Stimulated activated CD8-positive, alpha-beta memory T cell treated with anti-CD3 and anti-CD28 coated beads, Interleukin-2, amount 100 ng/mL, for 1 hour (primary cell): ENCODE results near the gene PLVAP.

Experiments
- DNase-seq, 2 donors: peaks; one replicate each; pipeline ENCODE4 v3.0.0-alpha.2; 2020; ENCODE audit warnings: low read depth in 2 of 2

The PLVAP gene

DNA sequence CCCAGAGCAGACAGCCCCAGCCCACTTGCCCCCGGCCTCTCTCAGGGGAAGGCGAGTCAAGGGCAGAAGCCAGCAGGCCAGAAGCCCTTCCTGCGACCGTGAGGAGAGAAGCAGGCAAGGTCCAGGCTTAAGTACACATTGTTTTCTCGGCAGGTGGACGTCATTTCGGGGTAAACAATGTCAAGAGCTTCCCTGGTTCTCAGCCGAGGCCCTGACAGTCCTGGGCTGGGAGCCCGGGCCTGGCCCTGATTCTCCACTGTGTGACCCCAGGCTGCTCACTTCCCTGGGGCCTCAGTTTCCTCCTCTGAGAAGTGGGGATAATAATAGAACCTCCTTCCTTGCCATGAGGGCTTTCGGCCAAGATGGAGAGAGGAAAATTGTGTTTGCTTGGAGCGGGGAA lies 19.4 kb downstream of the PLVAP start:
- DNase-seq, result no peak

DNA sequence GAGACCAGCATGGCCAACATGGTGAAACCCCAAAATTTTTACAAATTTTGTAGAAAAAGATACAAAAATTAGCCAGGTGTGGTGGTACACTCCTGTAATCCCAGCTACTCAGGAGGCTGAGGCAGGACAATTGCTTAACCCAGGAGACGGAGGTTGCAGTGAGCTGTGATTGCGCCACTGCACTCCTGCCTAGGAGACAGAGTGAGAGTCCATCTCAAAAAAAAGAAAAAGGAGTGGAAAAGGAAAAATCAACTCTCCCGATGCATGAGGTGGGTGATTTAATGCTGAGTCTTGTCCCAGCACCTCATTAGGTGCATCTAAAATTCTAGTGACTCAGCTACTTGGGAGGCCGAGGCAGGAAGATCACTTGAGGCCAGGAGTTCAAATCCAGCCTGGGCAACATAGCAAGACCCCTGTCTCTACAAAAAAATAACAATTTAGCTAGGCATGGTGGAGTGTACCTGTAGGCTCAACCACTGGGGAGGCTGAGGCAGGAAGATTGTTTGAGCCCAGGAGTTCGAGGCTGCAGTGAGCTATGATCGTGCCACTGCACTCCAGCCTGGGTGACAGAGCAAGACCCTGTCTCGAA lies 20.0 kb downstream of the PLVAP start:
- DNase-seq, result no peak

DNA sequence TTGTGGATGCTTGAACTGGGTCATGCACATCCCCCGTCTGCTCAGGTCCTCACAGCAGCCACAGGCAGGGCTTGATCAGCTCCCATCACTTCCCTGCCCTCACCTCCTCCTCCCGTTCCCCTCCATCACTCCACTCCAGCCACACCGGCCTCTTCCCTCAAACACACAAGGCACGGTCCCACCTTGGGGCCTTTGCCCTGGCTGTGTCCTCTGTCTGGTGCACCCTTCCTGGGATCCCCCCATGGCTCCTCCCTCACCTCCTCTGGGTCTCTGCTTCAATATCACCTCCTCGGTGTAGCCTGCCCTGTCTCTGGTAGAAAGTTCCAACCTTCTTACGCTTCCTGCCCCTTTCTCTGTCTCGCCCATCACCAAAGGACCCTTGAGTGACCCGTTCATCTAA lies 23.8 kb downstream of the PLVAP start:
- DNase-seq, result no peak

DNA sequence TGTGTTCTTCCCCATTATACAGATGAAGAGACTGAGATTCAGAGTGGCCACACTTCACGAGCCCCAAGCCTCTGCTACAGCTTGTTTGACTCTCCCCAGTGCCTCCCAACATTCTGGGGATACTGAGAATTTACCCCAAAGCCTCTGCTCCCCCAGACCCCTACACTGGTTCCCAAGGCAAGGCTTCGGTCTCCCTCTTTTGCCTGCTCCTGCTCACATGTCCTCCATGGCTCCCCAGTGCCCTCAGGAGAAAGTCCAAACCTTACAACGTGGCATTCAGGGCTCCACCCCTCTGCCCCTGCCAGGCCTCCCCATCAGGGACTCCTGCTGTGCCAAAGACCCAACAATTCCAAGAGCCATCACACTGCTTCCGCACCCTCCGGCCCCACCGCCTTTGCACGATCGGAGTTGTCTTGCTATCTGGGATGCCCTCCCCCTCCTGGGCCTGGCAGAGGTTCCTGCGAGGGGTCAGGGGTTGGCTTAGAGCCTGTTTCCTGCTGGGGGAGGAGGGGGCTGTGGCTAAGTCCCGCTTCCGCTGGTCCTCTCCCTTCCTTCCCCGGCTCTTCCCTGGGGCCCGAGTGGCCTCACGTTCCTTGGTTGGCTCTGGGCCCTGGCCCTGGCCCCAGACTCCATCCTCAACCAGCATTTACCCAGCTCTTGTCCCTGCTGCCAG lies 24.4 kb downstream of the PLVAP start:
- DNase-seq, result no peak

DNA sequence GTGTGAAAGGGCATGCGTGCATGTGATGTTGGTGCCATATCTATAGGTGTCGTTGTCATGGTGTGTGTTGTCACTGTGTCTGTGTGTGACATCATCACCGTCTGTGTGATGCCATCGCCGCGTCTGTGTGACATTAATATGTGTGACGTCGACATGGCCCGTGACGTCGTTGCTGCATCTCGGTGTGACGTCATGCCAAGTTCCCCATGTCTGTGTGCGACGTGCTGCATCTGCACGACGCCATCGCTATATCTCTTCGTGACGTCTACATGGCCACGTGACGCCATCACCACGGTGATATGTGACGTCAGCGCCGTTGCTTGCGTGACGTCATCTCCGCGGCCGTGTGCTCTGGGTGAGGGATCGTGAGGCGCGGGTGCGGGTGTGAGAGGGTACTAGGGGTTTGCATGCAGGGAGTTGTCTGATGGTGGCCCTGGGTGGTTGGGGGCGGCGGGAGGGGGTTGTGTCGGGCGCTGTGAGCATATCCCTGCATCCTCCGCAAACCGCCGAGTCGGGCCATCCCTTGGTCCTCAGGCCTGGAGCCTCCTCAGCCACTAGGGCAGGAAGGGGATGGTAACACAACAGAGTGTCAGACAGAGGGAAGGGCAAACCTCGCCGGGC lies 25.2 kb downstream of the PLVAP start:
- no peak for DNase-seq

DNA sequence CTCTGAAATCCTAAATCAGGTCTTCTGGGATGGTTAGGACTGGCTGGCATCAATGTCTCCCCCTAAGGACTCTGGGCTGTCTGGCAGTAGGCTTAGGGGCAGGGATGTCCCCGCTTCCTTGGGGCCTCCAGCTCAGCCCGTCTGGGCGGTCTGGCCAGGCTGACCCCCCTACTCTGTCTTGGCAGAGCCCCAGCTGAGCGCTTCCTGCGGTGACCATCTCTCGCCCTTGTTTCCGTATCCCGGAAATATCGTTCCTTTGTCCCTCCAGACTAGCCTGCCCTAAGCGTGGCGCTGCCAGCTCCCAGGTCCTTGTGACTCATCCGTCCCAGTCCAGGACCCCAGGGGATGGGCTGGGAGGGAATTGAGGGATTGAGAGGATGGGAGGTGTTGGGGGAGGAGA lies 28.4 kb downstream of the PLVAP start:
- no peak for DNase-seq

DNA sequence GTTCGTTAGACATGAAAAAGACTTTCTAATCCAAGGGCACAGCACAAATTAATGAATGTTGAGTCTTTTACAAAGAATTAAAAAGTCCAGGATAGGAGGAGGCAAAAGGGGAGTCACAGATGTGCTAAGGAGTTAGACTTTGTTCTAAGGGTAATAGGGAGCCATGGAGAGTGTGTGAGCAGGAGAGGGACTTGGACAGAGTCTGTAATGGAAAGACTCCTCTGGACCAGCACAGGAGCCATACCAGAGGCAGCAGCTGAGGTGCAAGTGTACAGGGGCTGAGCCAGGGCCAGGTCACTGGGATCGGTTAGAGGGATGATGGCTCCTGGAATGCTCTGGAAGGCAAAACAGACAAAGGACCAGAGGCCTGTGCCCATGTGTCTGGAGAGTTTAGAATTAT lies 29.3 kb downstream of the PLVAP start:
- DNase-seq, result no peak

DNA sequence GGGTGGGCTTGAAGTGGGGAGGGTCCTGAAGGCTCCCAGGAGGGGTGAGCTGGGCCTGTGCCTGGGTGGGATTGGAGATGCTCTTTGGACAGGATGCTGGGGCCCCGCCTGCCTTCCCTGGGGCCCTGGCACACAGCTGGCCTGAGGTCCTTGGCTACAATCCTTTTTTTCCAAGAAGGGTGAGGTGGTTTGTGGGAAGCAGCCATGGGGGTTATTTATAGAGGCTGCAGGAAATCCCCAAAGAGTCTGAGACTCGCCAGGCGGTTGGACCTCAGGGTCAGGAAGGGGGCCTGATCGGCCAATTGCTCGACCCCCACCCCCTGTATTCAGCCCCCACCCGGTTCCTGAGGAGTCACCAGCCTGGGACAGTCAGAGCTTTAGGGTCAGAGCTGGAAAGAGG lies 29.8 kb downstream of the PLVAP start:
- DNase-seq, result no peak

DNA sequence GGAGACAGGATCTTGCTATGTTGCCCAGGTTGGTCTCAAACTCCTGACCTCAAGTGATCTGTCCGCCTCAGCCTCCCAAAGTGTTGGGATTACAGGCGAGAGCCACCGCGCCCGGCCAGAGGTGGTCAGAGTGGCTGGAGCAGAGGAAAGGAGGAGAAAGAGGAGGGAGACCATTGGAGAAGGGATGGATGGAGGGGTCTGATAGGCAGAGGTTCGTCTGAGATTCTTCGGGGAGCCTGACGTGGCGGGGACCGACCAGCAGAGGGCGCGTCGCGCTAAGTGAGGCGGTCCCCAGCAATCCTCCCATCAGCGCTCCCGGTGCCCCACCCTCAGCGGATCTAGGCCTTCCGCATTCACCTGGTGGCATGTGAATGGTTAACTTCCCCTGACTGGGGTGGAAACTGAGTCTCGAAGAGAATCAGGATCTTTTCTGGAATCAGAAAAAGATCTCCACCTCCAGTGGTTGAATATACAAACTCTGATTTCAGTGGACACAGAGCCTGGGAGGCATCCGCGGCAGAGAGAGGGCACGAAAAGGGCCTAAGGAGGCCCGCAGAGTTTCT lies 31.0 kb downstream of the PLVAP start:
- peak; percentile 54 to 62 for DNase-seq

DNA sequence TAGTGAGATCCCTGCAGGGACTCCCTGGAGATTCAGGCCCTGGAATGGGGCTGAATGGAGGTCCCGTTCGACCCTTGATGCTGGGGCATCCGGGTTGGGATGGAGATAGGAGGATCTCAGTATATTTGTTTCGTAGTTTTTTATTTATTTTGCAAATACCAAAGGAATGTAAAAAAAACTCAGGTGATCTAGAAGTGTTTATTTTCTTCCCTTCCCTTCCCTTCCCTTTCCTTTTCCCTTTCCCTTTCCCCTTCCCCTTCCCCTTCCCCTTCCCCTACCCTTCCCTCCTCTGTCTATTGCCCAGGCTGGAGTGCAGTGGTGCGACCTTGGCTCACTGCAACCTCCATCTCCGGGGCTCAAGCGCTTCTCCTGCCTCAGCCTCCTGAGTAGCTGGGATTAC lies 35.3 kb downstream of the PLVAP start:
- no peak for DNase-seq

DNA sequence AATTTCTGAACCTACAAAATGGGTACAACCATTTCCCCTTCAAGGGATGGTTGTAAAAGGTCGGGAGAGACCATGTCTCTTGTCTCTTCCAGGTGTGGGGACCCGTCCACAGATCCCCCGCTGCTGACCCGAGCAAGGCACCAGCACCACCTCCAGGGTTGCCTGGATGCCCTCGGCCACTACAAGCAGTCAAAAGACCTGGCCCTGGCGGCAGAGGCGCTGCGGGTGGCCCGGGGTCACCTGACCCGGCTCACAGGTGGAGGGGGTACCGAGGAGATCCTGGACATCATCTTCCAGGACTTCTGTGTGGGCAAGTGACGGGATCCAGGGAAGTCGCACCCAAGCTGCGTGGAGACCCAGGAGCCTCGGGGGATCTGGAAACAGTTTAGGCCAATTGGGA lies 35.8 kb downstream of the PLVAP start:
- DNase-seq, result no peak

DNA sequence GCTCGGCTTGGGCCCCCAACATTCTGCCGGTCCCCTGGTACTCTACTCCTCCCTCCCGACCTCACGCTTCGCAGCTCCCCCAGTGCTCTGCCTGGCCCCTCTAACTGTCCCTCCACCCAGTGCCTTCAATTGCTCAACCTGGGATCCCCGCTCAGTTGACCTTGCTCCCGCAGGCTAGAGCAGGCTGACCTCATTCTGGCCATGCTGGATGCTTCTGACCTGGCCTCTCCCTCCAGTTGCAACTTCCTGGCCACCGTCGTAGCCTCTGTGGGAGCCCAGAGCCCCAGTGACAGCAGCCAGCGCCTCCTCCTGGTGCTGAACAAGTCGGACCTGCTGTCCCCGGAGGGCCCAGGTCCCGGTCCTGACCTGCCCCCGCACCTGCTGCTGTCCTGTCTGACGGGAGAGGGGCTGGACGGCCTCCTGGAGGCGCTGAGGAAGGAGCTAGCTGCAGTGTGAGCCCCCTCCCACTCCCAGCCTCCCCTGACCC lies 36.2 kb downstream of the PLVAP start:
- no peak for DNase-seq

DNA sequence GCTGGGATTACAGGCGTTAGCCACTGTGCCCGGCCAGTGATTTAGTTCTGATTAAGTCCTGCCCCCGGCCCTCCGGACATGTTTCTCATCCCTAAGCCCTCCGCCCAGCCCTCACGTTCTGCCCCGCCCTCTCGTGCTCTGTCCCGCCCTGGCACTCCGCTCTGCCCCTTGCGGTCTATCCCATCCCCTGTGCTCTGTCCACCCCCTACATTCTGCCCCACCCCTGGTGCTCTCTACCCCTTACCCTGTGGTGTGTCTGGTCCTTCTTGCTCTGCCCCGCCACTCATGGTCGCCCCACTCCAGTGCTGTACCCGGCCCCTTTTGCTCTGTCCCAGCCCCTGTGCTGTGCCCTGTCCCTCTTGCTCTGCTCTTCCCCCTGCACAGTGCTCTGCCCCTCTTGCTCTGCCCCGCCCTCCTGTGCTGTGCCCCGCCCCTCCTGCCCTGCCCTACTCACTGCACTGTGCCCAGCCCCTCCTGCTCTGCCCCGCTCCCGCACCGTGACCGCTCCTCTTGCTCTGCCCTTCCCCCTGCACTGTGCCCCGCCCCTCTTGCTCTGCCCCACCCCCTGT lies 36.8 kb downstream of the PLVAP start:
- no peak for DNase-seq

DNA sequence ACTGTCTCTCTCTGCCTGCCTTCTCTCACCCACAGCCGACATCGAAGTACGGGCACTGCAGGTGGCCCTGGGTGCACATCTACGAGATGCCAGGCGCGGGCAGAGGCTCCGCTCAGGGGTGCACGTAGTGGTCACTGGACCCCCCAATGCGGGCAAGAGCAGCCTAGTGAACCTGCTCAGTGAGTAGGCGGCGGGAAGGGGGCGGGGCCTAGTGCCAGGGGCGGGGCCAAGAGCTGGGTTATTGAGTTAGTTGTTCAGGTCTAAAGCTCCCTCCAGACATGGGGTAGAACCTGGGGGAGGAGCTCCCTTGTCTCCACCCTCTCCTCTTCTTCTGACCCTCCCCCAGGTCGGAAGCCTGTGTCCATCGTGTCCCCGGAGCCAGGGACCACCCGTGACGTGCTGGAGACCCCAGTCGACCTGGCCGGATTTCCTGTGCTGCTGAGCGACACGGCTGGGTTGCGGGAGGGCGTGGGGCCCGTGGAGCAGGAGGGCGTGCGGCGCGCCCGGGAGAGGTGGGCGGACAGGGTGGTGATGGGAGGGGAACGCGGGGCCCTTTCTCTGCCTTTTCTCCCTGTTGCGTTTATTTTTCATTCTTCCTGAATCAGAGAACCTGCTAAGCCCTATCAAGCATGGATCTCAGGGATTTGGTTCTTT lies 37.9 kb downstream of the PLVAP start:
- no peak for DNase-seq

DNA sequence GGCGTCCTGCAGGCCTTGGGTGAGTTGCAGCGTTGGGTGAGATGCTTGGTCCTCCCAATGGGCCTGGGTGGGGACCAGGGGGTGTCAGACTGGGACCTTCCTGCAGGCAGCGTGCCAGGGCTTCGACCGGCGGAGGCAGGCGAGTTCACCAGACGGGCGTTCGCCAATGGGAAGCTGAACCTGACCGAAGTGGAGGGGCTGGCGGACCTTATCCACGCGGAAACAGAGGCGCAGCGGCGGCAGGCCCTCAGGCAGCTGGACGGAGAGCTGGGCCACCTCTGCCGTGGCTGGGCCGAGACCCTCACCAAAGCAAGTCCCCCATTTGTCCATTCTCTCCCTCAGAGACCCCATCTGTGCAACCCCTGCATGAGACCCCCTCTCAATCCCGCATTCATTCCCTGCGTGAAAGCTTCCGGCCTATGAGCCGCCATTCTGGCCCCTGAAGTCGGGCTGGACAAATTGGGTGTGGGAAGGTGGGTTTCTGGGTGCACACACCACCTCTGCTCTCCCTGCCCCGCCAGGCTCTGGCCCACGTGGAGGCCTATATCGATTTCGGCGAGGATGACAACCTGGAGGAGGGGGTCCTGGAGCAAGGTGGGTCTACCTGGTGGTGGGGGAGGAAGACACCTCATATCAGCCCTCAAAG lies 38.6 kb downstream of the PLVAP start:
- no peak for DNase-seq

DNA sequence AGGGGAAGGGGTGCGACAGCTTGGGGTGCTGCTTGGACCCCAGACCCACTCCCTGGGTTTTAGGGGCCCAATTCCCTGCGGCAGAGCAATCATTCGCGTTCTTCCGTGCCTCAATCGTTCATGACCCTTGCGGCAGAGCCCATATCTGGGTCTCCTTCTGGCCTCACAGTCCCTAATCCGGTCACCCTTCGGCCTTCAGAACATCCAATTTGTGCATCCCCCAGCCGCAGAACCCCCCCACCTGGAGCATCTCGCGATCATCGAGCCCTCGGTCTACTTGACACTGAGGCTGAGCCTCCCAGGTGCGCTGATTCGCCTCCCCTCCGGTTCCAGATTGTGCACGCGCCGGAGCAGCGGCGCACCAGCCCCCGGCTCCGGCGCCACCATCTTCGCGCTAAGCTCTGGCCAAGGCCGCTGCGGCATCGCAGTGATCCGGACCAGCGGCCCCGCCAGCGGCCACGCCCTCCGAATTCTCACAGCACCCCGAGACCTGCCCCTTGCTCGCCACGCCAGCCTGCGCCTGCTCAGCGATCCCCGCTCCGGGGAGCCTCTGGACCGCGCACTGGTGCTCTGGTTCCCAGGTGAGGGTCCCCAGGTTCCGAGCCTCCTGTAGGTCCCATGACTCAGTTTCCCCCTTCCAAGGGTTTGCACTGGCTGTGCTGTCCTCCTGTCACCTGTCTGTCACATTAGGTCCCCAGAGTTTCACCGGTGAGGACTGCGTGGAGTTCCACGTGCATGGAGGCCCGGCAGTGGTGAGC lies 39.3 kb downstream of the PLVAP start:
- DNase-seq, result no peak

DNA sequence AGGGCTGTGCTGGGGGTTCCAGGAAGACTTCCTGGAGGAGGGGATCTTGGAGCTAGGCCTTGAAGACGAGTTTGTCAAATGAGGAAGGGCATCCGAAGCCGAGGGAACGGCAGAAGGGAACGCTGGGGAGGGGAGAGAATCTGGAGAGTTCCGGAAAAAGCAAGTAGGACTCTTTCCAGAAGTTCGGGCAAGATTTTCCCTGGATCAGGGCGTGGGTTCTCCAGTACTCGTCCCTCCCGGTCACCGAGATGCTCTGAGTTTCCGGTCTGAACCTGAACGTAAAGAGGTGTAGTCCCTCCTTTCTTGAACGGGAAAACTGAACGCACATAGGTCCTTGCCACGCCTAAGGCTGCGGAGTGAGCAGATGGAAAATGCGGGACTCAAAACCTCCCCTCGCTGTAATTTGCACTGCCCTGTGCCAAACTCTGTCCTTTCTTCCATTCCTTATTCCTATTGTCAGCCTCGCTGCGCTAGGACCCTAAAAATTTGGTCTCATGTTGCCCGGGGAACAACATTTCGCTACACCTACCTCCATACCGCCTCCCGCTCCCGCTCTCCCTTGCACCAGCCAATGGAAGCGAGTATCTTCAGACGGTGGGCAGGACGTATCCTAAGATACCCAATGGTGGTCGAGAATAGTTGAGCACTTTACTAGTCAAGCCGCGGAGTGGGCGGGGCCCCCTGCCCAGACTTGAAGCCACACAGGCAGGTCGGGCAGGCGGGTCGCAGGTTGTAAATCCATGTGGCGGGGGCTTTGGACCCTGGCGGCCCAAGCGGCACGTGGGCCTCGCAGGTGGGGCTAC lies 40.1 kb downstream of the PLVAP start, which contains the start of gene GTPBP3:
Gene GTPBP3, plus strand, starts transcription at position 682 of the 803 bp plus-strand sequence. Its CDS starts 59 bp downstream, at position 741.
- DNase-seq, result peak; percentile 91 to 93

DNA sequence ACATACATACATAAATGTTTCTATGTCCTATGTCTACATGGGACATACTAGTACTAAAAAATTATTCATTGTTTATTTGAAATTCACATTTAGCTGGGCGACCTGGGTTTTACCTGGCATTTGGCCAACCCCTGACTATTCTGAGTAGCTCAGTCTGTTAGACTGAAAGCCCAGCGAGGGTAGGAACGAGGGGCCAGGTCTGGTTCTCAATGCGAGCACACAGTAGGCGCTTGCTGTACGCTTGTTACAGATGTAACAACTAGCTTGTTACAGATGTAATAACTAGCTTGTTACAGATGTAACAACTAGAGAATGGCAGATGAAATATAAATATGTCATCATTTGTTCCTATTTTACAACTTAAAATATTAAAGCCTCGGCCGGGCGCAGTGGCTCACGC lies 41.6 kb downstream of the PLVAP start:
- DNase-seq, result no peak

DNA sequence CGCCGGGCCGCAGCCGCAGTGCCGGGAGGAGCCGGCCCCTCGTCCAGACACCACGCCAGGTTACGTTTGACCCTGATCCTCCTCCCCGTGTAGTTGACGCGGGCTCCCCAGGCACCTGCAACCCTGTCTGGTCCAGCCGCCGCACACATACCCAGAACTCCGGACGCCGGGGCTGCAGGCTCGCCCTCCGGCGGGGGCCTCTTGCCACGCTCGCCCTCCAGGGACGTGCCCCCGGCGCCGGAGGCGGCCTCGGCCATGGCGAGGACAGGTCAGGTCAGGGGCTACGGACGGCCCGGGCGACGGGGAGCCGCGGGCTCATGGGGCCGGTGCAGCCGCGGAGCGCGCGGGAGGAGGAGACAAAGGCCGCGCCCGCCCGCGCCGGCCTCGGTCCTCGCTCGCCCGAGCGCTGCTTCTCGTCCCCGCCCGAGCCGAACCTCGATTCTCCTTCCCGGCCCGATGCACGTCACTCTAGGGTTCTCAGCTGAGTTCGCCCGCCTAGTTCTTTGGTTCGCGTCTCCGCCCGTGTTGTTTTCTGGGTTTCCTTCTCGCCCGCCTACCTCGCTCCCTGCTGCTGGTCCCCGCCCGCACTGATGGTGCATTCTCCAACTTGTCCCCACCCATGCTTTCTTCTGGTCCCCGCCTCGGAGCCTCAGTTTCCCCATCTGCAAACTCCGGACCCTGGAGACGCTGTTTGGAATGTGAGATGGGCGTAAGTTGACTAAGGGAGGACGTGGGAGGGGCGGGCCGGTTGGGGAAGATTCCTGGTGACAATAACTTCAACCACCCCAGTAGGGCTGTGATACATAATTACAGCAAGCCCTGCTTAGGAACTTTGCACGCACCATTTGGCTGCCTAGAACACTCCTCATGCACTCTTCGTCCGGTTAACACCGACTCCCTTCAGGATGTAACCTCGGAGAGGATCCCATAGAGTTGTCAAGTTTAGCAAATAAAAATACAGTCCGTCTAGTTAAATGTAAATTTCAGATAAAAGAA lies 42.4 kb downstream of the PLVAP start, which contains the start of gene ANO8:
Gene ANO8, minus strand, starts transcription at position 442 of the 996 bp plus-strand sequence. Its CDS starts 185 bp downstream, at position 257.
- DNase-seq, result peak; percentile 86 to 91
